Measurements from ENCODE around the gene TCEAL9. TPM values are rescaled to one million over a fixed set of nuclear protein-coding genes. Genes with fewer than 3 reads are reported as not detected.
A peak's percentile ranks its signal among the peaks of the same experiment; 100 is the strongest.

TCEAL9 gene
- total RNA-seq, 1 experiment from 2014 or later = 44.9 TPM

DNA sequence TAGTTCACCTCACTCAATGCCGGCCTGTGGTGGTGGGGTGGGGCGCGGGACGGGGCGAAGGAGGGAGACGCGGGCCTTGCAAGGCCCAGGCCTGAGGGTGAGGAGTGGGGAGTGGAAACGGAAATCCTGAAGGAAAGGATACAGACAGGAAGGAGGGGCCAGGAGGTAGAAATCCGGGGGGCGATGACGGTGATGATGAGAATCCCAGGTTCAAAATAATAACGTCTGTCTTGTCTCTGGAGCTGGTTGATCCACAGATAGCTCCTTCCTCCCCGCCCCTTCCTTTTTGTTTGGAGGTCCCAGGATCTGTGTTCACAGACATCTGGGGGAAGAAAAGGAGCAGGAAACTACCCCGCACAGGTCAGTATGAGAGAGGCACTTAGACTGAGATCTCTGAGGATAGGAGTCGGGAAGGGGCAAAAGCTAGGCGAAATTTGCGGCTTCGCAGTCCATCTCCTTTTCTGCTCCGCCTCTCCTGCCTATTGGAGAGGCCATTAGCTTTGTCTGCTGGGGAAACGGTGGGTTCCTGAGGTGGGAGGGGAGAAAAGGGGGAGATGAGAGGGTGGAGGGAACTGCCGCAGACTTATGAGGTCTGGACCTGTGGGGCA lies 25.5 kb upstream of the TCEAL9 start:
- H3K4me3 Mint-ChIP-seq (ENCODE audit: unreplicated experiment) = no peak overlapping the region
- no peak for DNase-seq
- H3K27me3 Mint-ChIP-seq (ENCODE audit: insufficient read depth, unreplicated experiment) = no peaks in the 10 kb centered on the region
- Histone ChIP-seq H3K9me3 (no peaks in the 10 kb centered on the region), H3K4me3 (ENCODE audit: low read depth, low read length) (no peak overlapping the region), H3K4me1 (no peaks in the 10 kb centered on the region), H3K36me3 (ENCODE audit: control insufficient read depth, insufficient read depth, low read length) (no peaks in the 10 kb centered on the region), H3K27me3 (replicated peaks; ENCODE audit: control insufficient read depth, insufficient read depth, low read length) (no peaks in the 10 kb centered on the region)
- intact Hi-C loops (cut with micrococcal nuclease; ENCODE audit: unreplicated experiment) = no loop called here
- H3K9me3 Mint-ChIP-seq (ENCODE audit: unreplicated experiment) = no peaks in the 10 kb centered on the region
- no peaks in the 10 kb centered on the region for H3K36me3 Mint-ChIP-seq (ENCODE audit: insufficient read depth, unreplicated experiment)
- H3K27ac Mint-ChIP-seq (ENCODE audit: unreplicated experiment) = no peak overlapping the region
- no peaks in the 10 kb centered on the region for H3K4me1 Mint-ChIP-seq (ENCODE audit: low read depth, unreplicated experiment)
- no TSS peak for BruUV-seq (replicated peaks)
- TF ChIP-seq, protein P1, sequence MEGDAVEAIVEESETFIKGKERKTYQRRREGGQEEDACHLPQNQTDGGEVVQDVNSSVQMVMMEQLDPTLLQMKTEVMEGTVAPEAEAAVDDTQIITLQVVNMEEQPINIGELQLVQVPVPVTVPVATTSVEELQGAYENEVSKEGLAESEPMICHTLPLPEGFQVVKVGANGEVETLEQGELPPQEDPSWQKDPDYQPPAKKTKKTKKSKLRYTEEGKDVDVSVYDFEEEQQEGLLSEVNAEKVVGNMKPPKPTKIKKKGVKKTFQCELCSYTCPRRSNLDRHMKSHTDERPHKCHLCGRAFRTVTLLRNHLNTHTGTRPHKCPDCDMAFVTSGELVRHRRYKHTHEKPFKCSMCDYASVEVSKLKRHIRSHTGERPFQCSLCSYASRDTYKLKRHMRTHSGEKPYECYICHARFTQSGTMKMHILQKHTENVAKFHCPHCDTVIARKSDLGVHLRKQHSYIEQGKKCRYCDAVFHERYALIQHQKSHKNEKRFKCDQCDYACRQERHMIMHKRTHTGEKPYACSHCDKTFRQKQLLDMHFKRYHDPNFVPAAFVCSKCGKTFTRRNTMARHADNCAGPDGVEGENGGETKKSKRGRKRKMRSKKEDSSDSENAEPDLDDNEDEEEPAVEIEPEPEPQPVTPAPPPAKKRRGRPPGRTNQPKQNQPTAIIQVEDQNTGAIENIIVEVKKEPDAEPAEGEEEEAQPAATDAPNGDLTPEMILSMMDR (IDR thresholded peaks at IDR 0.05; ENCODE audit: insufficient read depth in 1 of 2, low read depth in 1 of 2, low read length in 1 of 2, severe bottlenecking in 1 of 2, unreplicated experiment in 1 of 2) = no peak
- ChIA-PET POLR2A (no interaction called here), CTCF (interaction anchor here (1.0 kb wide), 1 partner anchor 133 kb away, joined by 4 read pairs; no protein-coding TSS in a partner anchor)

DNA sequence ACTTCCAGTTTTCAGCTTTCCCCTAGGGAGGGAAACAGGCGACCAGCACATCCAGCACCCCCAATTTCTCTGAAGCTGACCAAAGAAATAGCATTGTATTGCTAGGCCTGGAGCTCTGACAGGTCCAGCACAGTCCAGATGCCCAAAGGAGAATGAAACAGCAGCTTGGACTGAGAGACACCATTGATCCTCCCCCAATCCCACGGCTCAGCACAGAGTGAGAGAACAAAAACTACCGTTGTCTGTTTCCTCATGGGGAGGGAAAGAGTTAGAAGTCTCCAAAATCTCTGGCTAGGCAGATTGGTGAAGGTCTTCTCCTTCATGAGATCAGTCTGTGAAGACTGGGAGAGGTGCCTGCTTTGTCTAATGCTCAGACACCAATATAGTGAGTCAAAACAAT lies 17.6 kb upstream of the TCEAL9 start:
- TF ChIP-seq, protein P1 (IDR thresholded peaks at IDR 0.05; ENCODE audit: insufficient read depth in 1 of 2, low read depth in 1 of 2, low read length in 1 of 2, severe bottlenecking in 1 of 2, unreplicated experiment in 1 of 2) = no peak
- Mint-ChIP-seq H3K4me3 (ENCODE audit: unreplicated experiment) (no peak overlapping the region), H3K27ac (ENCODE audit: unreplicated experiment) (no peak overlapping the region), H3K27me3 (ENCODE audit: insufficient read depth, unreplicated experiment) (no peaks in the 10 kb centered on the region), H3K9me3 (ENCODE audit: unreplicated experiment) (no peaks in the 10 kb centered on the region), H3K36me3 (ENCODE audit: insufficient read depth, unreplicated experiment) (no peaks in the 10 kb centered on the region), H3K4me1 (ENCODE audit: low read depth, unreplicated experiment) (peaks cover 6% of the 10 kb centered on the region)
- Histone ChIP-seq H3K4me1 (no peaks in the 10 kb centered on the region), H3K36me3 (ENCODE audit: control insufficient read depth, insufficient read depth, low read length) (no peaks in the 10 kb centered on the region), H3K9me3 (no peaks in the 10 kb centered on the region), H3K4me3 (ENCODE audit: low read depth, low read length) (no peak overlapping the region), H3K27me3 (replicated peaks; ENCODE audit: control insufficient read depth, insufficient read depth, low read length) (no peaks in the 10 kb centered on the region)
- CTCF ChIA-PET = no interaction called here
- intact Hi-C loops (cut with micrococcal nuclease; ENCODE audit: unreplicated experiment) = no loop called here
- POLR2A ChIA-PET = no interaction called here
- no peak for DNase-seq
- no TSS peak for BruUV-seq (replicated peaks)

DNA sequence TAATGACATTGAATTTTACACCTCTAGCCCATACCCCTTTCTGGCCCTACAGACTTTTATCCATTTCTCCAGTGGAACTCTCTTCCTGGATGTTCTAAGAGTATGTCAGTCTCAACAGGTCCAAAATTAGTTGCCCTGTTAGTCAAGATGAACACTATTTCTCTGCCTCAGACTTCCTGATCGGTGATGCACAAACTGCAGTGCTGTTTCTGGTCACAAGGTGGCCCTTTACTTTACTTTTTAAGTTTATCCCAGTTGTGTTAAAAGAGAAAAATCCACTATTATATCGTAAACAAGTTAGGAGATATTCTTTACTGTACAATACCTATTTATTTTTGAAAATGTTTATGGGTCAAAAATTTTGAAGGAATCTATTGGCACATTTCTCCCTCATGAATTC lies 13.2 kb upstream of the TCEAL9 start:
- Mint-ChIP-seq H3K4me1 (ENCODE audit: low read depth, unreplicated experiment) (peaks cover 6% of the 10 kb centered on the region), H3K27ac (ENCODE audit: unreplicated experiment) (no peak overlapping the region), H3K36me3 (ENCODE audit: insufficient read depth, unreplicated experiment) (peaks cover 2% of the 10 kb centered on the region), H3K4me3 (ENCODE audit: unreplicated experiment) (no peak overlapping the region), H3K9me3 (ENCODE audit: unreplicated experiment) (no peaks in the 10 kb centered on the region), H3K27me3 (ENCODE audit: insufficient read depth, unreplicated experiment) (no peaks in the 10 kb centered on the region)
- BruUV-seq (replicated peaks) = no TSS peak
- intact Hi-C loops (cut with micrococcal nuclease; ENCODE audit: unreplicated experiment) = loop anchor here (1.0 to 5.0 kb wide), 3 partner anchors 34 to 121 kb away; partner anchors contain the start of gene BEX3
- Histone ChIP-seq H3K9me3 (no peaks in the 10 kb centered on the region), H3K27me3 (replicated peaks; ENCODE audit: control insufficient read depth, insufficient read depth, low read length) (no peaks in the 10 kb centered on the region), H3K4me3 (ENCODE audit: low read depth, low read length) (no peak overlapping the region), H3K36me3 (ENCODE audit: control insufficient read depth, insufficient read depth, low read length) (no peaks in the 10 kb centered on the region), H3K4me1 (no peaks in the 10 kb centered on the region)
- ChIA-PET POLR2A (no interaction called here), CTCF (interaction anchor here (0.7 to 1.0 kb wide), 2 partner anchors 13 to 122 kb away, joined by 3 to 6 read pairs; partner anchors contain the start of gene TCEAL9)
- DNase-seq = peak; percentile 37
- TF ChIP-seq, protein P1 (IDR thresholded peaks at IDR 0.05; ENCODE audit: insufficient read depth in 1 of 2, low read depth in 1 of 2, low read length in 1 of 2, severe bottlenecking in 1 of 2, unreplicated experiment in 1 of 2) = peak; percentile 37 to 67

Data from Caco-2 (cell line).